AML-193 (cell line): Measurements from ENCODE around the gene PPM1L.

Experiments
- DNase-seq, 2 experiments: peaks; one replicate each; lab custom pipeline; 2025; lab: John Stamatoyannopoulos, UW

The PPM1L gene

DNA sequence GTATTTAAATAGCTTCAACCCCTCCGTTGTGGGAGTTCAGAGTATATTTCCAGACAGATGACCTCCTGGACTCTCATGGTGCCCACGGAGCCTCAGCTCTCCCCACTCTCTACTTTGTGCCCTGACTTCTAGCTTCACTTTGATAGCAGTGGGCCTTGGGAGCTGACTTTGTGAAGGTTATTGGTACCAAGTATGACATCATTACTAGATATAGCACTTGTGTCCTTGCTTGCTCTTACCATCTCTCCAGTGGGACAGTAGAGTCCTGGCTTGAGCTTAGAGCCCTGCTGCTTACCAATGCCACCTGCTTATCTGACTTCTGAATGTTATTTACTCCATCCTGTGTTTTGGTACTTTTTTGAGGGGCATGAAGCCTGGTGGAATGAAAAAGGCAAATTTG is 53.4 kb downstream of the PPM1L start:
- DNase-seq = no peak

DNA sequence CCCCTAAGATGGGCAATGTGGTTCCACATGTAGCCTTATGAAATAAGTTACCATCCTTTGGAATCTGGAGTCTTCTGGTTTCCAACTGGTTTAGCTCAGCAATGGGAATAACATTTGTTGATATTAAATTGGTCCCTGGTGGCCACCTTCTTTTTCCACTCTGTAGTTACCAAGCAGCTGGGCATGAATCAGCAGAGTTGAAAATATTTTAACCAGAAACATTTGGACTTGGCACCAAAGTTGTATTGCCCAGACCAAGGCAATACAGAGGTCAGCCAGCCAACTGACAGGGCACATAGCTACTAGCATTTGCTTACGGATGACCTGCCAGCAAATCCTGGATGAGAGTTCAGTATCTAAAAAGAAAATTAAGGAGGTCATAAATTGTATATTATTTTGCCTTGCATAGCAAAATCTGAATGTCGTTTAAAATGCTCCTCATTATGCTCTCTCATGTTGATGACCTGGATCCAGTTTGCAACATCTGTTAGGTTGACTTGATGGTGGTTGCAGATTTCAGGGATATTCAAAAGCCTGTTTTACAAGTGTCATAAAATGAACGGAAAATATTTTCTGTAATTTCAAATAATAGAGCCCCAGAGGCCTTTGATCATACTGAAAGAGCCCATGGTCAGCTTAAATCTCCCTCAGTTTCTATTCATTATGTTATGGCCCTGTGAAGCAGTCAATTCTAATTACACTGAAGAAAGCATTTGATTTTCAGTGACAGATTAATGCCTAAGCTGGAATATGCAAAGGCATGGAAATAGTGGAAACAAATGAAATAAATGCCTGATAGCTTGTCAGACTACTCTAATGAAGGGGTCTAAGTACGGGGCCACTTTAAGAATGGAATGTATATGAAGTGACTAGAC is 54.6 kb downstream of the PPM1L start:
- no peak for DNase-seq

DNA sequence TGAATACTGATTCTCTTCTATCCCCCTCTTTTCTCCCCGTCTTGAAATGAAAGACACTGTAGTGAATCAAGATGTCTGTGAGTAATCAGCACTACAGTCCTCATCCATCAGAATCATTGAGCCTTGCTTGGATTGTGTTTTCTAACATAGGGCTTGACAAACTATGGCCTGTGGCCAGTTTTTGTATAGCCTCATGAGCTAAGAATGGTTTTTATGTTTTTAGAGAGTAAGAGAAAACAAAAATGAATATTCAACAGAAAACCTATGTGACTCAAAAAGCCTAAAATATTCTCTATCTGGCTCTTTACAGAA is 55.2 kb downstream of the PPM1L start:
- no peak for DNase-seq

GRCh38 chr3:160812304-160812703 is 56.3 kb downstream of the PPM1L start:
- DNase-seq = no peak

GRCh38 chr3:160815280-160815679 is 59.2 kb downstream of the PPM1L start:
- no peak for DNase-seq

- no peak for DNase-seq
Measured at GRCh38 chr3:160820022-160820421, 64.0 kb downstream of the PPM1L start.

DNA sequence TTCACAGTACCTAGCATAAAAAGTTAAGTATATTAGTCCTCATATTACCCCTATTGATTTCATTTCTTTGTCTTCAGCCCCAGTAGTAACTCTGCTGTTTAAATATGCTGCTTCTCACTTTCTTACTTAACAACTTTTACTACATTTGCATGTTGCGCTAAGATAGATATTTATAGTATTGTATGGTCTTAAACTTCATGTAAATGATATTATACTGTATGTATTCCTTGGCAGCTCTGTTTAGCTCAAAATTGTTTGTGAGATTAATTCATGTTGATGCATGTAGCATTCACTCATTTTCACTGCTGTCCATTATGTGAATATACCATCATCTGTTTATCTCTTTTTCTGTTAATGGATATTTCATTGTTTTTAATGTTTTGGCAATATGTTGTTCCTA is 64.4 kb downstream of the PPM1L start:
- DNase-seq = no peak

- DNase-seq = no peak
Measured at GRCh38 chr3:160822936-160823335, 66.9 kb downstream of the PPM1L start.

- DNase-seq = no peak
Measured at GRCh38 chr3:160825311-160825800, 69.3 kb downstream of the PPM1L start.

DNA sequence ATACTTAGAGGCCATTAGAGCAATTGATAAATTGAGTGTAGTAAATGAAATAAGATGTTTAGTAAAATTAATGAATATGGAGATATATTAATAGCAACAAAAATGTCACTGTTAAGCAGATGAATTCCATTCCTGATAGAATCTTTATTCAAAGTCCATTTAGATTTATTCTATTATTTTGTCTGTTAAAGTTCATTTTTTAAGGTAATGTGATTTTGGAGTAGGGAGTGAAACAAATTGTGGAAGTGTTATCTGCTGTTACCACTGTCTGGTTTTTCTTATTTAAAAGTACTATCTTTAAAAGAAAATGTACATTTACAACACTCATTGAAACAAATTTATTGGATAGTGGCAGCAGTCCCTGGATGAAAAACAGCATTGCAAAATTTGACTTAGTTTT is 70.4 kb downstream of the PPM1L start:
- DNase-seq = no peak

DNA sequence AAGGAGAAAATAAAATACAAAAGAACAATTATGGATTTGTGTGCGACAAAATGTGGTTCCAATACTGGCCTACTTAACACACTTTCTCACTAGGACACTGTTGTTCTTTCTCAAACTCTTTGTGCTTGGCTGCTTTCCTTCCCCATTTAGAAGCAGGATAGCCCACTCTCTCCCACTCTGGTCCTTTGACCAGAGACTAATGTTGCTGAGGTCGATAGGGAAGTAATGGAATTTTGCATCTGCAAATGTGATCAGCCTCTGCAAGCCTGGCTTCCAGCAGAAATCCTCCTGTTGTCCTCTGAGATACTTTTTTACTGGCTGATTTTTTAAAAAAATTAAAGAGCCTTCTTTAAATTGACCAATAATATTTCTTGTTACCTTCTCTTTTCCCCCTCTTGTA is 71.0 kb downstream of the PPM1L start:
- DNase-seq = no peak

DNA sequence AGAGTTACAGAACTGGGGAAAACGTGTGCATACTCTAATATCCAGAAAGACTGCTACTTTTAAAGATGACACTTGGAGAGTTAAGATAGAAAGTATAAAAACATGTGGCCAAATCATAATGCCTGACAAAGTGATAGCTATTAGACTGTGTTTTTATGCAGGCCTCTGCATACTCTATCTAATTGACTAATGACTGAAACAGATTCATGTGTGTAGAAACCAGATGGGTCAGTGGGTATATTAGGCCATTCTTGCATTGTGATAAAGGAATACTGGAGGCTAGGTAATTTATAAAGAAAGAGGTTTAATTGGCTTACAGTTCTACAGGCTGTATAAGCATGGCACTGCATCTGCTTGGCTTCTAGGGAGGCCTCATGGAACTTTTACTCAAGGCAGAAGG is 71.5 kb downstream of the PPM1L start:
- DNase-seq = no peak

DNA sequence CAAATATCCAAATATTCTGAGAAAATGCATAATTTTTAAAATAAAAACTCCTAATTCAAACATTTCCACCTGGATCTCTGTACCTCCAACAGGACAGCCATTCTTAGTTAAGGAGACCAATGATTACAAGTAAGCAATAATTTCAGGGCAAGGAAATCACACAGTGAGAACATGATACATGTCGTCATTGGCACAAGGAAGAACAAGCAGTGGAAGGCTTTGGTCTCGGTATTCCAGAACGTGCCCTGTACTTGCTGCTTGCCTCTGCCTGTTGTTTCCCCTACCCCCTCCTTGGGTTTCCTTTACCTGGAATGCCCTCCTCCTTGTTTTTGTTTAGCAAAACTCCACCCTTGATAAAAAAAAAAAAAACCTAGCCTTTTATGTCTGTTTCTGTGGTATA is 72.8 kb downstream of the PPM1L start:
- DNase-seq = no peak

DNA sequence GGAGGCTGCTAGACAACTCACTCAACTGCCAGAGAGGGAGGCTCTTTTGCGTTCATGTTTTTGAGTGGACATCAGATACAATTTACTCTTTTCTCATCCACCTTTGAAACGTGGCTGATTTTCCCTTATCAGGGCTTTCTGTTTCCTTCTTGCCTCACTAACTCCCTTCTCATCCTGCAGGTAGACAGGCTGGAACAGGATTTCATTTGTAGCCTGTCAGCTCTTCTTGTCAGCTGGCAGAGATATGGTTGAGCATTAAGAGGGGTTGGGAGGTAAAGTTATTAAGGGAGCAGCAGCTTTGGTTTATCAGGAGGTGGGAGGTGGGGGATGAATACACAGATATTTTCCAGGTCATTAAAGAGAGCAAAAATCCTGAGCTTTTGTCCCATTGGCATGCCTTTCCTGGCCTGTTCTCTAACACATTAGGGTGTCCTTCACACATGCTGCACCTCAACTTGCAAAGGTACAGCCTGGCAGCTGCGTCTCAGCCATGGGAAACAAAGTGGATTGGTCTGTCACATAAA is 73.5 kb downstream of the PPM1L start:
- DNase-seq = no peak

- DNase-seq = no peak
Measured at GRCh38 chr3:160830796-160831195, 74.8 kb downstream of the PPM1L start.

- no peak for DNase-seq
Measured at GRCh38 chr3:160831401-160831800, 75.4 kb downstream of the PPM1L start.

GRCh38 chr3:160837394-160837980 is 81.5 kb downstream of the PPM1L start:
- DNase-seq = peak; percentile 83 to 92

GRCh38 chr3:160840590-160840989 is 84.6 kb downstream of the PPM1L start:
- no peak for DNase-seq

DNA sequence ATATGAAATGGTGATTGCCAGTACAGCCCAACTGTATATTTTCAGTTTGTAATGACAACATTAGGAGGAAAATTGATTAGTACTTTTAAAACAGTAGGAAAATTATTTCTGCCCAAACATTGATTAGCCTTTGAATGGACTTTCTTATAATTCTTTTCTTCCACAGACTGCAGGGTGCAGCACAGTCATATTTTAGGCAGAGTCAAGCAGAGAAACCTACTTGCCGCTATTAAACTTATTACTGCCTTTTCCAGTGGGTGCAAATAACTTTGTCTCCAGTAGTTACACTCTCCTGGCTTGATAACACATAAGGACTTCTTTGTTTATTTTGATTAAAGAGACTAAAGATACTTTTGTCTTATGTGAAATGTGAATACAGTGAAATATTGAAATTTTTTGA is 85.4 kb downstream of the PPM1L start:
- no peak for DNase-seq

DNA sequence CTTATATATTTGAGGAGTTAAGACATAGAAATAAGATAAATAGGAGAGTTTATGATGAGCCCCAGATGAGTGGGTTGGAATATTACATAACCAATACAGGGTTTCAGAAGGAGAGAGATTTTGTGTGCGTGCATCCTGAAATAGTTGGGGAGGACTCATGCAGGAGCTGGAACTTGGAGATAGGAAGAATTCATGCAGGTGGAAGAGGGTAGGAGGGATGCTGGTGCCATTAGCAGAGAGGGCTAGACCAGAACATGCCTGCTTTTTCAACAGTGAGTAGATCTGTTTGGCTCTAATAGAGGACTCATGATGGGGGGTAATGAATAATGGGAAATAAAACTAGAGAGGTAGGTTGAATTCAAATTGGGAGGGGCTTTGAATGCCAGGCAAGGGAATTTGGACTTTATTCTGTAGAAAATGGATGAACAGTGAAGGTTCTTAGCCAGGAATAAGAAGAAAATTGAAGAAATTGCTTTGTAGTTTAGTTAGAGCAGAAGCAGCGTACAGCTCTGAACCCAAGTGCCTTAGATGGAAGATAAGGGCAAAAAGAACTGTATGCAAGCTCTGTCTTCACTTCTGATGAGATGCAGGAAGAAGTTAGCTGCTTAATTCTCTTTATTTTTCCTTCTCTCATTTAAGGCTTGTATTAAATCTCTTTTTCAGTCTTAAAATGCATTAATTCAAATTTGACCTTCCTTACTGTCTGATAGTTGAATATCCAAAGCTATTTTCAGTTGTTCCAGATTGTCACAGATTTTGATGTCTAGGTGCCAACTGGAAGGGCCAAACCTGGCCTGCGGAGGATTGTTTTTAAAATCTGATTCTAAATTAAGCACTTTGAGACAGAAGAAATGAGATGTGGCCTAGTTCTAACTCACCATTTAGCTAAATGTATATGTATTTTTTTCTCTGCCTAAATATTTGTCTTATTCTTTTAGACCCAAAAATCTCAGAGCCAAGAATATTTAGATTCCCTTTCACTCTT is 86.3 kb downstream of the PPM1L start:
- DNase-seq = no peak

GRCh38 chr3:160851629-160852210 is 95.7 kb downstream of the PPM1L start:
- no peak for DNase-seq

GRCh38 chr3:160852856-160853255 is 96.8 kb downstream of the PPM1L start:
- no peak for DNase-seq
